ENCODE results near the gene AK4.

The AK4 gene

GRCh38 chr1:65211331-65211730, 63.3 kb downstream of the AK4 start:
- H2BK15ac ChIP-seq (ENCODE audit: low read length): no peak overlapping the region
- peaks cover 0 to 12% of the 10 kb centered on the region in 2 donors for H3K4me1 ChIP-seq (ENCODE audit: control insufficient read depth in 2 of 2, insufficient read depth in 1 of 2, low read depth in 1 of 2, low read length in 2 of 2)
- no peak overlapping the region for H2BK5ac ChIP-seq (ENCODE audit: low read length)
- no peak overlapping the region for H3K18ac ChIP-seq (ENCODE audit: low read length)
- no peaks in the 10 kb centered on the region for H3K27me3 ChIP-seq (ENCODE audit: control insufficient read depth in 3 of 3, insufficient read depth in 3 of 3, low read depth in 1 of 3, low read length in 3 of 3)
- H2AFZ ChIP-seq (ENCODE audit: low read length): no peak overlapping the region
- no peak overlapping the region for H3K9ac ChIP-seq (ENCODE audit: low read depth, low read length, poor library complexity)
- H3K14ac ChIP-seq (ENCODE audit: low read length): no peak overlapping the region
- H3K79me1 ChIP-seq (ENCODE audit: low read depth, low read length): no peaks in the 10 kb centered on the region
- no peak overlapping the region for H4K91ac ChIP-seq (ENCODE audit: low read depth, low read length, poor library complexity)
- H3K4me2 ChIP-seq (ENCODE audit: insufficient read depth, low read length, poor library complexity, severe bottlenecking): no peak overlapping the region
- no CpG with 5 or more reads among the region's 6 CpGs for WGBS, 2 donors (ENCODE audit: extremely low coverage in 2 of 2, insufficient read length in 2 of 2, insufficient replicate concordance in 1 of 2)
- no peak overlapping the region for H2BK120ac ChIP-seq (ENCODE audit: low read depth, low read length)
- no peak overlapping the region for H2AK5ac ChIP-seq (ENCODE audit: low read depth, low read length)
- no peak overlapping the region for H2BK12ac ChIP-seq (ENCODE audit: low read length)
- no peak overlapping the region for H3K27ac ChIP-seq (replicated peaks; ENCODE audit: low read length)
- H4K8ac ChIP-seq (ENCODE audit: low read depth, low read length): no peak overlapping the region
- H3K4ac ChIP-seq (ENCODE audit: low read length): no peak overlapping the region
- no peak for DNase-seq (ENCODE audit: low spot score)
- H3K9me3 ChIP-seq (replicated peaks in 1 of 2; ENCODE audit: control insufficient read depth in 2 of 2, insufficient read depth in 1 of 2, low read depth in 1 of 2, low read length in 2 of 2): peaks cover 0 to 1% of the 10 kb centered on the region in 2 donors
- H3K4me3 ChIP-seq (ENCODE audit: low read length in 2 of 2): no peak overlapping the region
- no peak overlapping the region for H3K23ac ChIP-seq (ENCODE audit: low read depth, low read length, poor library complexity)
- H3K36me3 ChIP-seq (replicated peaks in 1 of 2; ENCODE audit: control insufficient read depth in 2 of 2, insufficient read depth in 2 of 2, low read length in 2 of 2): no peaks in the 10 kb centered on the region

GRCh38 chr1:65213271-65214023, 65.4 kb downstream of the AK4 start:
- Histone ChIP-seq H3K4me1 (ENCODE audit: control insufficient read depth in 2 of 2, insufficient read depth in 1 of 2, low read depth in 1 of 2, low read length in 2 of 2) (peaks cover 0 to 9% of the 10 kb centered on the region in 2 donors), H3K14ac (ENCODE audit: low read length) (no peak overlapping the region), H2BK5ac (ENCODE audit: low read length) (no peak overlapping the region), H3K4me2 (ENCODE audit: insufficient read depth, low read length, poor library complexity, severe bottlenecking) (no peak overlapping the region), H2BK120ac (ENCODE audit: low read depth, low read length) (no peak overlapping the region), H3K9me3 (replicated peaks in 1 of 2; ENCODE audit: control insufficient read depth in 2 of 2, insufficient read depth in 1 of 2, low read depth in 1 of 2, low read length in 2 of 2) (peaks cover 0 to 1% of the 10 kb centered on the region in 2 donors), H3K4me3 (ENCODE audit: low read length in 2 of 2) (no peak overlapping the region), H3K18ac (ENCODE audit: low read length) (no peak overlapping the region), H4K8ac (ENCODE audit: low read depth, low read length) (no peak overlapping the region), H2AK5ac (ENCODE audit: low read depth, low read length) (no peak overlapping the region), H2BK12ac (ENCODE audit: low read length) (no peak overlapping the region), H2AFZ (ENCODE audit: low read length) (no peak overlapping the region), H3K23ac (ENCODE audit: low read depth, low read length, poor library complexity) (no peak overlapping the region), H3K27ac (replicated peaks; ENCODE audit: low read length) (no peak overlapping the region), H3K36me3 (replicated peaks in 1 of 2; ENCODE audit: control insufficient read depth in 2 of 2, insufficient read depth in 2 of 2, low read length in 2 of 2) (no peaks in the 10 kb centered on the region), H3K79me1 (ENCODE audit: low read depth, low read length) (no peaks in the 10 kb centered on the region), H4K91ac (ENCODE audit: low read depth, low read length, poor library complexity) (no peak overlapping the region), H3K9ac (ENCODE audit: low read depth, low read length, poor library complexity) (no peak overlapping the region), H3K4ac (ENCODE audit: low read length) (no peak overlapping the region), H2BK15ac (ENCODE audit: low read length) (no peak overlapping the region), H3K27me3 (ENCODE audit: control insufficient read depth in 3 of 3, insufficient read depth in 3 of 3, low read depth in 1 of 3, low read length in 3 of 3) (no peaks in the 10 kb centered on the region)
- no CpG with 5 or more reads among the region's 5 CpGs for WGBS, 2 donors (ENCODE audit: extremely low coverage in 2 of 2, insufficient read length in 2 of 2, insufficient replicate concordance in 1 of 2)
- DNase-seq (ENCODE audit: low spot score): no peak

- H3K27me3 ChIP-seq (ENCODE audit: control insufficient read depth in 3 of 3, insufficient read depth in 3 of 3, low read depth in 1 of 3, low read length in 3 of 3): no peaks in the 10 kb centered on the region
- peaks cover 0 to 6% of the 10 kb centered on the region in 2 donors for H3K4me1 ChIP-seq (ENCODE audit: control insufficient read depth in 2 of 2, insufficient read depth in 1 of 2, low read depth in 1 of 2, low read length in 2 of 2)
- H3K27ac ChIP-seq (replicated peaks; ENCODE audit: low read length): no peak overlapping the region
- no peak overlapping the region for H2AK5ac ChIP-seq (ENCODE audit: low read depth, low read length)
- H3K9ac ChIP-seq (ENCODE audit: low read depth, low read length, poor library complexity): no peak overlapping the region
- no peak for DNase-seq (ENCODE audit: low spot score)
- H3K14ac ChIP-seq (ENCODE audit: low read length): no peak overlapping the region
- no peak overlapping the region for H4K8ac ChIP-seq (ENCODE audit: low read depth, low read length)
- H2BK5ac ChIP-seq (ENCODE audit: low read length): no peak overlapping the region
- H2BK12ac ChIP-seq (ENCODE audit: low read length): no peak overlapping the region
- H3K9me3 ChIP-seq (replicated peaks in 1 of 2; ENCODE audit: control insufficient read depth in 2 of 2, insufficient read depth in 1 of 2, low read depth in 1 of 2, low read length in 2 of 2): peaks cover 0 to 1% of the 10 kb centered on the region in 2 donors
- H2BK15ac ChIP-seq (ENCODE audit: low read length): no peak overlapping the region
- no peak overlapping the region for H2AFZ ChIP-seq (ENCODE audit: low read length)
- H3K4me3 ChIP-seq (ENCODE audit: low read length in 2 of 2): no peak overlapping the region
- no peak overlapping the region for H2BK120ac ChIP-seq (ENCODE audit: low read depth, low read length)
- H3K36me3 ChIP-seq (replicated peaks in 1 of 2; ENCODE audit: control insufficient read depth in 2 of 2, insufficient read depth in 2 of 2, low read length in 2 of 2): no peaks in the 10 kb centered on the region
- H3K79me1 ChIP-seq (ENCODE audit: low read depth, low read length): no peaks in the 10 kb centered on the region
- no peak overlapping the region for H4K91ac ChIP-seq (ENCODE audit: low read depth, low read length, poor library complexity)
- H3K18ac ChIP-seq (ENCODE audit: low read length): no peak overlapping the region
- no peak overlapping the region for H3K4me2 ChIP-seq (ENCODE audit: insufficient read depth, low read length, poor library complexity, severe bottlenecking)
- H3K23ac ChIP-seq (ENCODE audit: low read depth, low read length, poor library complexity): no peak overlapping the region
- WGBS, 2 donors (ENCODE audit: extremely low coverage in 2 of 2, insufficient read length in 2 of 2, insufficient replicate concordance in 1 of 2): no CpG with 5 or more reads among the region's 9 CpGs
- H3K4ac ChIP-seq (ENCODE audit: low read length): no peak overlapping the region
Measured at GRCh38 chr1:65214340-65215027, 66.5 kb downstream of the AK4 start.

- no peak overlapping the region for H2BK15ac ChIP-seq (ENCODE audit: low read length)
- no peaks in the 10 kb centered on the region for H3K27me3 ChIP-seq (ENCODE audit: control insufficient read depth in 3 of 3, insufficient read depth in 3 of 3, low read depth in 1 of 3, low read length in 3 of 3)
- no peak overlapping the region for H3K27ac ChIP-seq (replicated peaks; ENCODE audit: low read length)
- no peak overlapping the region for H2BK12ac ChIP-seq (ENCODE audit: low read length)
- no peak overlapping the region for H4K91ac ChIP-seq (ENCODE audit: low read depth, low read length, poor library complexity)
- H3K36me3 ChIP-seq (replicated peaks in 1 of 2; ENCODE audit: control insufficient read depth in 2 of 2, insufficient read depth in 2 of 2, low read length in 2 of 2): no peaks in the 10 kb centered on the region
- H3K4me2 ChIP-seq (ENCODE audit: insufficient read depth, low read length, poor library complexity, severe bottlenecking): no peak overlapping the region
- no peak overlapping the region for H3K23ac ChIP-seq (ENCODE audit: low read depth, low read length, poor library complexity)
- H2BK5ac ChIP-seq (ENCODE audit: low read length): no peak overlapping the region
- no peak overlapping the region for H3K4ac ChIP-seq (ENCODE audit: low read length)
- WGBS, 2 donors (ENCODE audit: extremely low coverage in 2 of 2, insufficient read length in 2 of 2, insufficient replicate concordance in 1 of 2): no CpG with 5 or more reads among the region's 1 CpG
- no peak overlapping the region for H3K9ac ChIP-seq (ENCODE audit: low read depth, low read length, poor library complexity)
- no peak overlapping the region for H3K14ac ChIP-seq (ENCODE audit: low read length)
- H3K79me1 ChIP-seq (ENCODE audit: low read depth, low read length): no peaks in the 10 kb centered on the region
- peaks cover 0 to 6% of the 10 kb centered on the region in 2 donors for H3K4me1 ChIP-seq (ENCODE audit: control insufficient read depth in 2 of 2, insufficient read depth in 1 of 2, low read depth in 1 of 2, low read length in 2 of 2)
- H3K9me3 ChIP-seq (replicated peaks in 1 of 2; ENCODE audit: control insufficient read depth in 2 of 2, insufficient read depth in 1 of 2, low read depth in 1 of 2, low read length in 2 of 2): no peaks in the 10 kb centered on the region
- H3K18ac ChIP-seq (ENCODE audit: low read length): no peak overlapping the region
- no peak overlapping the region for H2BK120ac ChIP-seq (ENCODE audit: low read depth, low read length)
- no peak for DNase-seq (ENCODE audit: low spot score)
- no peak overlapping the region for H4K8ac ChIP-seq (ENCODE audit: low read depth, low read length)
- H3K4me3 ChIP-seq (ENCODE audit: low read length in 2 of 2): no peak overlapping the region
- H2AFZ ChIP-seq (ENCODE audit: low read length): no peak overlapping the region
- no peak overlapping the region for H2AK5ac ChIP-seq (ENCODE audit: low read depth, low read length)
Measured at GRCh38 chr1:65216989-65217388, 69.0 kb downstream of the AK4 start.
